ENCODE data around the gene CST11.

The CST11 gene

GRCh38 chr20:23449421-23449820, 3.3 kb downstream of the CST11 start:
- Histone ChIP-seq H3K79me2 (ENCODE audit: control insufficient read depth, low read length) (no peaks in the 10 kb centered on the region), H3K27me3 (ENCODE audit: control insufficient read depth, low read length) (no peaks in the 10 kb centered on the region), H3F3A (ENCODE audit: control insufficient read depth, insufficient read depth) (no peaks in the 10 kb centered on the region), H3K9me3 (ENCODE audit: control insufficient read depth, insufficient read depth, low read length) (no peaks in the 10 kb centered on the region), H3K4me2 (ENCODE audit: low read length) (no peak overlapping the region), H3K4me3 (ENCODE audit: low read length) (no peak overlapping the region), H3K36me3 (ENCODE audit: control insufficient read depth, low read length) (no peaks in the 10 kb centered on the region), H3K4me1 (ENCODE audit: control insufficient read depth, low read length) (no peaks in the 10 kb centered on the region), H4K20me1 (ENCODE audit: control insufficient read depth, insufficient read depth, low read depth, low read length) (no peaks in the 10 kb centered on the region), H3K9me2 (replicated peaks; ENCODE audit: control insufficient read depth, low read length) (no peaks in the 10 kb centered on the region), H3K27ac (ENCODE audit: low read depth, low read length) (no peak overlapping the region)
- no peak for TF ChIP-seq CTCF (IDR thresholded peaks at IDR 0.05; ENCODE audit: low read depth, low read length, poor library complexity, severe bottlenecking)
- TF ChIP-seq EZH2phosphoT487 (IDR thresholded peaks at IDR 0.05; ENCODE audit: borderline replicate concordance, low read length) = no peak

DNA sequence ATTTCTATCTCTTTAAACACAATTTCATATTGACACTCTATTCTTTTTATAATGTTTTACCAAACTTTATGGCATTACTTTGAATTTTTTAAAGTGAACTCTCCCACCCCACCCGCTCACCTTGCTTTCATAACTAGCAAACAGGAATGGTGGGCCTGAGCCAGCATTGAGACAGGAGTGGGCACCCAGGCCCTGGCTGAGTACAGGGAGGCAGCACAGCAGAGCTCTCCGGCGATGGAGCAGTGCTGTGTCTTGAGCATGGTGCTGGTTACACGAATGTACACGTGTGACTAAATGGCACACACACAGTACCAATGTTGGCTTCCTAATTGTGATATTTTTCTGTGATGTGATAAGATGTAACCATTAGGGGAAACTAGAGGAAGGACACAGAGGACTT, 4.5 kb downstream of the CST11 start:
- Histone ChIP-seq H3K9me3 (ENCODE audit: control insufficient read depth, insufficient read depth, low read length) (no peaks in the 10 kb centered on the region), H4K20me1 (ENCODE audit: control insufficient read depth, insufficient read depth, low read depth, low read length) (no peaks in the 10 kb centered on the region), H3K27me3 (ENCODE audit: control insufficient read depth, low read length) (no peaks in the 10 kb centered on the region), H3K4me2 (ENCODE audit: low read length) (no peak overlapping the region), H3K36me3 (ENCODE audit: control insufficient read depth, low read length) (no peaks in the 10 kb centered on the region), H3K9me2 (replicated peaks; ENCODE audit: control insufficient read depth, low read length) (no peaks in the 10 kb centered on the region), H3K4me1 (ENCODE audit: control insufficient read depth, low read length) (no peaks in the 10 kb centered on the region), H3K27ac (ENCODE audit: low read depth, low read length) (no peak overlapping the region), H3K4me3 (ENCODE audit: low read length) (no peak overlapping the region), H3K79me2 (ENCODE audit: control insufficient read depth, low read length) (no peaks in the 10 kb centered on the region), H3F3A (ENCODE audit: control insufficient read depth, insufficient read depth) (no peaks in the 10 kb centered on the region)
- no peak for TF ChIP-seq EZH2phosphoT487 (IDR thresholded peaks at IDR 0.05; ENCODE audit: borderline replicate concordance, low read length)
- no peak for TF ChIP-seq CTCF (IDR thresholded peaks at IDR 0.05; ENCODE audit: low read depth, low read length, poor library complexity, severe bottlenecking)

DNA sequence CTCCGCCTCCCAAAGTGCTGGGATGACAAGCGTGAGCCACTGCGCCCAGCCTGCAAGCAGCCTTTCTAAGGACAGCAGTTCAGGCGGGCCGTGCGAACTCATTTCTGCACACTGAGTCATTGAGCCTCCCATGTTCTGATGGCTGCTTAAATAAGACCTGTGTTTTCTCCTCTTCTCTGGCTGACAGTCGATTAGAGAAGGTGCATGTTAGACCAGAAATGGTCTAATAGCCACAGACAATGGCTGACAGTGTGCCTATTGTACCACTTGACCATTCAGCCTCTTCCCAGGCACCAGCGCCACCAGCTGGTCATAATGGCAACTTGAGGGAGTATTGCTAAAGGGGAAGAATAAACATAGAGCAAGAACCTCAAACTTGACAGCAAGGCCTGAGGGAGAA, 6.2 kb downstream of the CST11 start:
- H3K9me3 ChIP-seq (ENCODE audit: control insufficient read depth, insufficient read depth, low read length) = no peaks in the 10 kb centered on the region
- H3K9me2 ChIP-seq (replicated peaks; ENCODE audit: control insufficient read depth, low read length) = no peaks in the 10 kb centered on the region
- no peaks in the 10 kb centered on the region for H3K79me2 ChIP-seq (ENCODE audit: control insufficient read depth, low read length)
- H3K4me1 ChIP-seq (ENCODE audit: control insufficient read depth, low read length) = no peaks in the 10 kb centered on the region
- no peak overlapping the region for H3K4me3 ChIP-seq (ENCODE audit: low read length)
- TF ChIP-seq CTCF (IDR thresholded peaks at IDR 0.05; ENCODE audit: low read depth, low read length, poor library complexity, severe bottlenecking) (peak; percentile 75), EZH2phosphoT487 (IDR thresholded peaks at IDR 0.05; ENCODE audit: borderline replicate concordance, low read length) (no peak)
- H3K36me3 ChIP-seq (ENCODE audit: control insufficient read depth, low read length) = no peaks in the 10 kb centered on the region
- H3K27me3 ChIP-seq (ENCODE audit: control insufficient read depth, low read length) = peaks cover 2% of the 10 kb centered on the region; the same call in 1 of the 2 replicates
- H3K27ac ChIP-seq (ENCODE audit: low read depth, low read length) = no peak overlapping the region
- no peaks in the 10 kb centered on the region for H4K20me1 ChIP-seq (ENCODE audit: control insufficient read depth, insufficient read depth, low read depth, low read length)
- no peak overlapping the region for H3K4me2 ChIP-seq (ENCODE audit: low read length)
- H3F3A ChIP-seq (ENCODE audit: control insufficient read depth, insufficient read depth) = no peaks in the 10 kb centered on the region

Data from DOHH2 (cell line).